ENCODE data around the gene ANKS1B.

ANKS1B gene

DNA sequence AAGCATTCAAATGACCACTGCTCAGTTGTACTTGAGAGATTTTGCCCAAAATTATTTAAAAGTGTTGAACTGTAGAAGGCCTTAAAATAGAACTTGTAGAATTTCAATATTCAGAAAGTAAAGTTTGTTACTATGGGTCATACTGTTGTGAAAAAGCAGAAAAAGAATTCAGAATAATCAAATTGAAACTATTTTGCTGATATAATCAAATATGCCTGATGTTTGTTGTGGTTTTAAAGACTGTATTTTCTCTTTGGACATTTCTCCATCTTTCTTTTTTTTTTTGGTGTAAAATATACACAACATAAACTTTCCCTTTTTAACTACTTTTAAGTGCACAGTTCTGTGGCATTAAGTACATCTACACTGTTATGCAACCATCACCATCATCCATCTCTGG lies 964.9 kb downstream of the ANKS1B start:
- Histone ChIP-seq H3K27ac (no peak overlapping the region), H3K9ac (no peak overlapping the region), H3K4me2 (no peak overlapping the region), H3K4me1 (ENCODE audit: low read depth, poor library complexity, severe bottlenecking) (peaks cover 4% of the 10 kb centered on the region), H3K4me3 (IDR thresholded peaks at IDR 0.05; ENCODE audit: insufficient read depth, low read depth, low read length) (no peak overlapping the region), H2AFZ (ENCODE audit: low read depth) (no peak overlapping the region), H3K36me3 (ENCODE audit: insufficient read depth) (no peaks in the 10 kb centered on the region), H4K20me1 (ENCODE audit: insufficient read depth) (no peaks in the 10 kb centered on the region), H3K79me2 (ENCODE audit: insufficient read depth, low read depth) (no peaks in the 10 kb centered on the region), H3K27me3 (ENCODE audit: insufficient read depth, low read depth) (no peaks in the 10 kb centered on the region)
- TF ChIP-seq, protein P1, sequence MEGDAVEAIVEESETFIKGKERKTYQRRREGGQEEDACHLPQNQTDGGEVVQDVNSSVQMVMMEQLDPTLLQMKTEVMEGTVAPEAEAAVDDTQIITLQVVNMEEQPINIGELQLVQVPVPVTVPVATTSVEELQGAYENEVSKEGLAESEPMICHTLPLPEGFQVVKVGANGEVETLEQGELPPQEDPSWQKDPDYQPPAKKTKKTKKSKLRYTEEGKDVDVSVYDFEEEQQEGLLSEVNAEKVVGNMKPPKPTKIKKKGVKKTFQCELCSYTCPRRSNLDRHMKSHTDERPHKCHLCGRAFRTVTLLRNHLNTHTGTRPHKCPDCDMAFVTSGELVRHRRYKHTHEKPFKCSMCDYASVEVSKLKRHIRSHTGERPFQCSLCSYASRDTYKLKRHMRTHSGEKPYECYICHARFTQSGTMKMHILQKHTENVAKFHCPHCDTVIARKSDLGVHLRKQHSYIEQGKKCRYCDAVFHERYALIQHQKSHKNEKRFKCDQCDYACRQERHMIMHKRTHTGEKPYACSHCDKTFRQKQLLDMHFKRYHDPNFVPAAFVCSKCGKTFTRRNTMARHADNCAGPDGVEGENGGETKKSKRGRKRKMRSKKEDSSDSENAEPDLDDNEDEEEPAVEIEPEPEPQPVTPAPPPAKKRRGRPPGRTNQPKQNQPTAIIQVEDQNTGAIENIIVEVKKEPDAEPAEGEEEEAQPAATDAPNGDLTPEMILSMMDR (conservative IDR thresholded peaks at IDR 0.05; ENCODE audit: low read depth, low read length): no peak

DNA sequence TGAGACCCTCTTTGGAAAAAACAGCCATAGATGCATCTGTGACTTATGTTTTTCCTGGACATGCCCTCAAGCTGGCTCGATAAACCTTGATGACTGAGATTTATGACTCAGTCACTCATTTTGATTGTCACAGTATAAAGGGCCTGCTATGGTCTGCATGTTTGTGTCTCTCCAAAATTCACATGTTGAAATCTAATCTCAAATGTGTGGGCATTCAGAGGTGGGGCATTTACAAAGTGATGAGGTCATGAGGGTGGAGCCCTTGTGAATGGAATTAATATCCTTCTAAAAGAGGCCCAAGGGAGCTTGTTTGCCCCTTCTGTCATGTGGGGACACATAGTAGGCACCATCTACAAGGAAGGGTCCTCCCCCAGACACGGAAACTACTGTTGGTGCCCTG lies 966.8 kb downstream of the ANKS1B start:
- no peaks in the 10 kb centered on the region for H3K27me3 ChIP-seq (ENCODE audit: insufficient read depth, low read depth)
- TF ChIP-seq, protein P1 (conservative IDR thresholded peaks at IDR 0.05; ENCODE audit: low read depth, low read length): no peak
- H3K27ac ChIP-seq: no peak overlapping the region
- H3K4me3 ChIP-seq (IDR thresholded peaks at IDR 0.05; ENCODE audit: insufficient read depth, low read depth, low read length): no peak overlapping the region
- no peak overlapping the region for H3K9ac ChIP-seq
- no peaks in the 10 kb centered on the region for H3K79me2 ChIP-seq (ENCODE audit: insufficient read depth, low read depth)
- no peak overlapping the region for H3K4me2 ChIP-seq
- no peaks in the 10 kb centered on the region for H4K20me1 ChIP-seq (ENCODE audit: insufficient read depth)
- no peak overlapping the region for H2AFZ ChIP-seq (ENCODE audit: low read depth)
- no peaks in the 10 kb centered on the region for H3K36me3 ChIP-seq (ENCODE audit: insufficient read depth)
- no peaks in the 10 kb centered on the region for H3K4me1 ChIP-seq (ENCODE audit: low read depth, poor library complexity, severe bottlenecking)

DNA sequence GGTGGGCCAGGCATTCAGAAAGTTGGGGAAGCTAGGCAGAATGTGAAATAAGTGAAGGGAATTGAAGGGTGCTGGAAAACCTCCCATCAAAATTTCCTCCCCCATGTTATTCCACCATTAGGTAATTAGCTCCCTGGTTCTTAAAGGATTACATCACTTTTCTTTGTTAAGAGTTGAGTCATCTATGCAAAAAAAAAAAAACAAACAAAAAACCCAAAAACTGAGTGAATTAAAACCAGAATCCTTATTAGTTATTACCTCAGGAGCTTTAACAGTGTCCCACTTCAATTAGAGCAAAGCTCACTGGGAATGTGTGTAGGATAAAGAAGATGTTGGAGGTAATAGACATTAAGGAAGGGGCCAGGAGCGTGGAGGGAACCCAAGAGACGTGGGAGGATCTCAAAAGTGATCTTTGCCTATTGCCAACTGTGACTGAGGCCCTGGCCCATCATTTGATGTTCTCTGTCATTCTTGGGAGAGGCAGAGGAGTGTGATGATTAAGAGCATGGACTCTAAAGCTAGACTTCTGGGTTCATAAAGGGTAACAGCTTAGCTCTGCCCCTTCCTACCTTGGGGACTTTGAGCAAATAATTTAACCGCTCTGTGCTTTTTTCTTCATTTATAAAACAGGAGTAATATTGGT lies 975.0 kb downstream of the ANKS1B start:
- no peaks in the 10 kb centered on the region for H4K20me1 ChIP-seq (ENCODE audit: insufficient read depth)
- H3K9ac ChIP-seq: no peak overlapping the region
- H3K36me3 ChIP-seq (ENCODE audit: insufficient read depth): no peaks in the 10 kb centered on the region
- TF ChIP-seq, protein P1 (conservative IDR thresholded peaks at IDR 0.05; ENCODE audit: low read depth, low read length): no peak
- no peak overlapping the region for H3K4me2 ChIP-seq
- no peaks in the 10 kb centered on the region for H3K27me3 ChIP-seq (ENCODE audit: insufficient read depth, low read depth)
- no peaks in the 10 kb centered on the region for H3K4me1 ChIP-seq (ENCODE audit: low read depth, poor library complexity, severe bottlenecking)
- no peak overlapping the region for H3K27ac ChIP-seq
- H3K4me3 ChIP-seq (IDR thresholded peaks at IDR 0.05; ENCODE audit: insufficient read depth, low read depth, low read length): no peak overlapping the region
- H2AFZ ChIP-seq (ENCODE audit: low read depth): no peak overlapping the region
- H3K79me2 ChIP-seq (ENCODE audit: insufficient read depth, low read depth): no peaks in the 10 kb centered on the region

DNA sequence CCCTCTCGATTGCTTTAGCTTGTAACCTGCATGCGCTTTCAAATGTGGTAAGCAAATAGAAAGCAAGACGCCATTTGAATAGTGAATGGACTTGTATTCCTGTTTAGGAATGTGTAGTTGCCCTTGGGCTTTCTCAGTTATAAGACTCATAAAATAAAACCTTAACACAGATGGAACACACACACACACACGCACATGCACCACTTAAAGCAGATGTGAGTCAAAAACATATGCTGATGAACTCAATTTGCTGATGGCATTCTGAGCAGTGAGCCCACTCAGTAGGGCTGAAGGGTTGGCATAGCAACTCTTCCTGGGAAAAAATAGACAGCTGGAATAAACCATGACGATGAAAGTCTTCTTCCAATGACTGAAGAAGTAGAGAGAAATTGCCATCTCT lies 979.1 kb downstream of the ANKS1B start:
- no peaks in the 10 kb centered on the region for H3K79me2 ChIP-seq (ENCODE audit: insufficient read depth, low read depth)
- H3K36me3 ChIP-seq (ENCODE audit: insufficient read depth): no peaks in the 10 kb centered on the region

More for the DNA sequence above, 979.1 kb downstream of the ANKS1B start:
- no peak overlapping the region for H3K4me2 ChIP-seq
- no peaks in the 10 kb centered on the region for H3K27me3 ChIP-seq (ENCODE audit: insufficient read depth, low read depth)
- TF ChIP-seq, protein P1 (conservative IDR thresholded peaks at IDR 0.05; ENCODE audit: low read depth, low read length): no peak
- H3K4me1 ChIP-seq (ENCODE audit: low read depth, poor library complexity, severe bottlenecking): no peaks in the 10 kb centered on the region
- H4K20me1 ChIP-seq (ENCODE audit: insufficient read depth): no peaks in the 10 kb centered on the region
- H3K9ac ChIP-seq: no peak overlapping the region
- no peak overlapping the region for H3K27ac ChIP-seq
- H2AFZ ChIP-seq (ENCODE audit: low read depth): no peak overlapping the region
- no peak overlapping the region for H3K4me3 ChIP-seq (IDR thresholded peaks at IDR 0.05; ENCODE audit: insufficient read depth, low read depth, low read length)
